HUES48 (cell line): ENCODE data around the gene CCDC195.

ENCODE experiments used
- H3K27ac ChIP-seq: one replicate; pipeline ENCODE4 v1.7.0; 2013; ENCODE audit warnings: low read depth, low read length, inconsistent platforms
- H3K27me3 ChIP-seq: 2 replicates; pipeline ENCODE4 v1.6.1; 2013; ENCODE audit warnings: mild to moderate bottlenecking, low read length; ENCODE audit not compliant: control insufficient read depth, insufficient read depth
- H3K36me3 ChIP-seq: 2 replicates; pipeline ENCODE4 v1.6.1; 2013; ENCODE audit warnings: low read length; ENCODE audit not compliant: control insufficient read depth, insufficient read depth
- H3K4me1 ChIP-seq: 2 replicates; pipeline ENCODE4 v1.6.1; 2013; ENCODE audit warnings: mild to moderate bottlenecking, low read length; ENCODE audit not compliant: control insufficient read depth, insufficient read depth
- H3K4me3 ChIP-seq: 2 replicates; pipeline ENCODE4 v1.5.1; 2013; ENCODE audit warnings: mild to moderate bottlenecking, low read depth, low read length
- H3K9ac ChIP-seq: 2 replicates; pipeline ENCODE4 v1.6.1; 2013; ENCODE audit warnings: mild to moderate bottlenecking, low read depth, low read length, moderate library complexity
- H3K9me3 ChIP-seq: 2 replicates; pipeline ENCODE4 v1.6.1; 2013; ENCODE audit warnings: low read length; ENCODE audit not compliant: control insufficient read depth, insufficient read depth

CCDC195 gene

GRCh38 chr2:224690868-224691267 is 25.3 kb downstream of the CCDC195 start:
- H3K9ac ChIP-seq = no peak overlapping the region
- no peak overlapping the region for H3K27ac ChIP-seq
- no peaks in the 10 kb centered on the region for H3K9me3 ChIP-seq
- H3K4me3 ChIP-seq = no peak overlapping the region
- H3K27me3 ChIP-seq = no peaks in the 10 kb centered on the region
- no peaks in the 10 kb centered on the region for H3K4me1 ChIP-seq
- no peaks in the 10 kb centered on the region for H3K36me3 ChIP-seq

DNA sequence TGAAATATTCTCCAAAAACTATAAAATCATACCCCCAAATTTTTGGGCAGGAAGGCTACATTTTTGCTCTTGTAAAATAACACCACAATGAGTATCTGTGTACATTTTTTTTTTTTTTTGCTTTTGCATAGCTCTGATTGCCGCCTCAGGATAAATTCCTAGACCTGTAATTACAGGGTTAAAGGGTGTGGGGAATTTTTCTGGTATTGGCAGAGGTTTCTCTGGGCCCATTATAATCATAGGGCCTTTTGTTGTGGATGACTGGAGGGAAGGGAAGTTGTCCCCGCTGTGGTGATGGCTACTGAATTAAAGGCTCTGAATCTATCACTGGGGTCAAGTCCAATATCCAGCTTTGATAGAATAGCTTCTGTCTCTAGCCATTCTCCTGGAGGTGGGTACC is 26.6 kb downstream of the CCDC195 start:
- H3K4me3 ChIP-seq = no peak overlapping the region
- no peak overlapping the region for H3K27ac ChIP-seq
- no peaks in the 10 kb centered on the region for H3K9me3 ChIP-seq
- H3K36me3 ChIP-seq = no peaks in the 10 kb centered on the region
- H3K9ac ChIP-seq = no peak overlapping the region
- H3K4me1 ChIP-seq = no peaks in the 10 kb centered on the region
- H3K27me3 ChIP-seq = no peaks in the 10 kb centered on the region

- no peaks in the 10 kb centered on the region for H3K36me3 ChIP-seq
- no peaks in the 10 kb centered on the region for H3K9me3 ChIP-seq
- no peak overlapping the region for H3K9ac ChIP-seq
- no peak overlapping the region for H3K4me3 ChIP-seq
- no peaks in the 10 kb centered on the region for H3K27me3 ChIP-seq
- no peak overlapping the region for H3K27ac ChIP-seq
- H3K4me1 ChIP-seq = no peaks in the 10 kb centered on the region
Measured at GRCh38 chr2:224688997-224689396, 27.2 kb downstream of the CCDC195 start.

- Histone ChIP-seq H3K9ac (no peak overlapping the region), H3K9me3 (no peaks in the 10 kb centered on the region), H3K36me3 (no peaks in the 10 kb centered on the region), H3K27ac (no peak overlapping the region), H3K27me3 (no peaks in the 10 kb centered on the region), H3K4me1 (no peaks in the 10 kb centered on the region), H3K4me3 (no peak overlapping the region)
Measured at GRCh38 chr2:224687156-224687555, 29.0 kb downstream of the CCDC195 start.

DNA sequence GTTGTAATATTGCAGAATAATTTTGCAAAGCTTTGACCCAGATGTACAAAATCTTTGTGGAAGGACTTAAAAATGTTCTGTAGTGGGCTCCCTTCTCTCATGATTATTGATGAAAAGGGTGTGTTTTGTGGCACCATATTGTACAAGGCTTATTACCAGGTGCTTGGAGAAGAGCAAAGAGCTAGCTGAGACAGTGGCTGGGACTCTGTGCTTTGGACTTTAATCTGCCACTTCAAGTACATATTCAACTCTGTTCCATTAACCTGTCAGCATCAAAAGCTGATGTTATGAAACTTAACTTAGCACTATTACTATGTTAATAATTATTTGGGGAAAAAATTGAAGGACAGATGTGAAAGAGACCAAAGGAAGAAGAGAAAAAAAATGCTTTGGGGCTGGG is 31.0 kb downstream of the CCDC195 start:
- no peaks in the 10 kb centered on the region for H3K27me3 ChIP-seq
- no peaks in the 10 kb centered on the region for H3K36me3 ChIP-seq
- no peaks in the 10 kb centered on the region for H3K9me3 ChIP-seq
- no peak overlapping the region for H3K9ac ChIP-seq
- H3K4me1 ChIP-seq = no peaks in the 10 kb centered on the region
- H3K4me3 ChIP-seq = no peak overlapping the region
- no peak overlapping the region for H3K27ac ChIP-seq

- Histone ChIP-seq H3K4me1 (no peaks in the 10 kb centered on the region), H3K9ac (no peak overlapping the region), H3K27ac (no peak overlapping the region), H3K36me3 (no peaks in the 10 kb centered on the region), H3K27me3 (no peaks in the 10 kb centered on the region), H3K4me3 (no peak overlapping the region), H3K9me3 (no peaks in the 10 kb centered on the region)
Measured at GRCh38 chr2:224682134-224682533, 34.0 kb downstream of the CCDC195 start.

DNA sequence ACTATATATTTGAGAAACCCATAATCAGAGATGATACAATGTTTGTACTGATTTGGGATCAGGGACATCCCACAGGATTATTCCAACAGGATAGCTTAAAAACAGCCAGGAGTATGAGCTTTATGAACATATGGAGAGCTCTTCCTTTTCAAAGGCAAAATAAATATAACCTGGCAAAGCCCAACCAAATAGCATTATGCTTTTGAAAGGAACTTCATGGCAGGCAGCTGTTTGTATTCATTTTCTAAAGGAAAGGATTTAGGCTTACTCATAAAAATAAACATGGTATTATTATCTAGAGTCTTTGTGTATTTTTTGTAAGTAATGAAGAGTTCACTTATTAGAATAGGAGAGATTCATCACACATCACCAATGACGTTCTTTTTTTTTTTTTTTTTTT is 44.4 kb downstream of the CCDC195 start:
- no peak overlapping the region for H3K4me3 ChIP-seq
- H3K36me3 ChIP-seq = no peaks in the 10 kb centered on the region
- no peaks in the 10 kb centered on the region for H3K9me3 ChIP-seq
- no peak overlapping the region for H3K27ac ChIP-seq
- no peaks in the 10 kb centered on the region for H3K27me3 ChIP-seq
- no peak overlapping the region for H3K9ac ChIP-seq
- H3K4me1 ChIP-seq = no peaks in the 10 kb centered on the region; the same call in 1 of the 2 replicates

GRCh38 chr2:224670203-224670602 is 46.0 kb downstream of the CCDC195 start:
- H3K36me3 ChIP-seq = no peaks in the 10 kb centered on the region
- no peak overlapping the region for H3K4me3 ChIP-seq
- no peak overlapping the region for H3K27ac ChIP-seq
- H3K9ac ChIP-seq = no peak overlapping the region
- no peaks in the 10 kb centered on the region; the same call in 1 of the 2 replicates for H3K4me1 ChIP-seq
- H3K9me3 ChIP-seq = no peaks in the 10 kb centered on the region
- no peaks in the 10 kb centered on the region for H3K27me3 ChIP-seq

DNA sequence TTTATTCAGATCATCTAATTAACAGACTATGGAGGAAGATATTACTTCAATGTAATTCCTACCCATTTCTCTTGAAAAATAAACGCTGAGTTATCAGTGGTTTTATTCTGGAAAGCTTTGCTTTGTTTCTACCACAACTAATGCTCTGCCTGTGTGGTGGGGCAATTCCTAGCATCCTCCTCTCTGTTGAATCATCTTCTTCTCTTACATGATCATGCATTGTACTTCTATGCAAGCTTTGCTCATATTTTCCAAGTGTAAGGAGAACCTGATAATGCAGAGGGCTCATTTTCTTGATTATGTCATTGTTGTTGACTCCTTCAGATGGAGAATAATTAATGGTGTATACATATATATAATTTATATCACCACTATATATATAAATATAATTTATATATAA is 46.7 kb downstream of the CCDC195 start:
- Histone ChIP-seq H3K27me3 (no peaks in the 10 kb centered on the region), H3K27ac (no peak overlapping the region), H3K4me1 (no peaks in the 10 kb centered on the region; the same call in 1 of the 2 replicates), H3K36me3 (no peaks in the 10 kb centered on the region), H3K9ac (no peak overlapping the region), H3K4me3 (no peak overlapping the region), H3K9me3 (no peaks in the 10 kb centered on the region; the same call in 1 of the 2 replicates)

- H3K27ac ChIP-seq = no peak overlapping the region
- H3K27me3 ChIP-seq = no peaks in the 10 kb centered on the region
- no peak overlapping the region for H3K9ac ChIP-seq
- no peaks in the 10 kb centered on the region for H3K36me3 ChIP-seq
- peaks cover 4% of the 10 kb centered on the region; the same call in 1 of the 2 replicates for H3K9me3 ChIP-seq
- H3K4me1 ChIP-seq = no peaks in the 10 kb centered on the region; the same call in 1 of the 2 replicates
- H3K4me3 ChIP-seq = no peak overlapping the region
Measured at GRCh38 chr2:224668123-224668909, 47.8 kb downstream of the CCDC195 start.

GRCh38 chr2:224666951-224667553 is 49.1 kb downstream of the CCDC195 start:
- Histone ChIP-seq H3K27me3 (no peaks in the 10 kb centered on the region), H3K4me3 (no peak overlapping the region), H3K4me1 (no peaks in the 10 kb centered on the region; the same call in 1 of the 2 replicates), H3K36me3 (no peaks in the 10 kb centered on the region), H3K9me3 (peaks cover 4% of the 10 kb centered on the region; the same call in 1 of the 2 replicates), H3K27ac (no peak overlapping the region), H3K9ac (no peak overlapping the region)
